Neural cell (in vitro differentiated cells): ENCODE data around the gene AEBP1. TPM values are rescaled to one million over a fixed set of nuclear protein-coding genes. Genes with fewer than 3 reads are reported as not detected.

Experiments
- H2AFZ ChIP-seq: fragments of 200-600, 300-800 bp; sonication (generic), shearing (Covaris generic); 2 replicates; pipeline ENCODE4 v1.6.0; 2014; ENCODE audit warnings: low read depth, mild to moderate bottlenecking, antibody characterized with exemption, low read length, moderate library complexity
- H3F3A ChIP-seq: fragments of 200-600 bp; shearing (Covaris generic); 2 replicates; pipeline ENCODE4 v1.6.1; 2016; ENCODE audit warnings: mild to moderate bottlenecking, moderate library complexity, mixed read lengths, antibody characterized with exemption, low read length; ENCODE audit not compliant: insufficient read depth, poor library complexity, severe bottlenecking
- H3K27ac ChIP-seq: fragments of 200-600, 300-800 bp; sonication (generic), shearing (Covaris generic); 2 replicates; pipeline ENCODE4 v1.5.1; 2014; ENCODE audit warnings: mild to moderate bottlenecking, low read length, moderate library complexity
- H3K27me3 ChIP-seq: fragments of 300-800, 200-600 bp; sonication (generic), shearing (Covaris generic); 2 replicates; pipeline ENCODE4 v1.6.0; 2014; ENCODE audit warnings: mild to moderate bottlenecking, low read depth, low read length, moderate library complexity; ENCODE audit not compliant: insufficient read depth
- H3K36me3 ChIP-seq: fragments of 300-800, 200-600 bp; sonication (generic), shearing (Covaris generic); 2 replicates; pipeline ENCODE4 v1.5.1; 2014; ENCODE audit warnings: mild to moderate bottlenecking, antibody characterized with exemption, low read length, moderate library complexity; ENCODE audit not compliant: insufficient read depth
- H3K4me2 ChIP-seq: fragments of 300-800, 200-600 bp; sonication (generic), shearing (Covaris generic); 2 replicates; pipeline ENCODE4 v1.6.0; 2014; ENCODE audit warnings: mild to moderate bottlenecking, low read length
- H3K4me3 ChIP-seq: fragments of 300-800, 200-600 bp; sonication (generic), shearing (Covaris generic); 2 replicates; pipeline ENCODE4 v1.5.1; 2014; ENCODE audit warnings: mild to moderate bottlenecking, low read length, moderate library complexity
- H3K79me2 ChIP-seq: fragments of 200-600 bp; shearing (Covaris generic); replicated peaks from 2 replicates; pipeline ENCODE4 v1.6.0; 2014; ENCODE audit warnings: mild to moderate bottlenecking, low read length, moderate library complexity; ENCODE audit not compliant: insufficient read depth
- H3K9ac ChIP-seq: fragments of 300-800, 200-600 bp; sonication (generic), shearing (Covaris generic); 2 replicates; pipeline ENCODE4 v1.6.1; 2016; ENCODE audit warnings: mild to moderate bottlenecking, low read length, mixed read lengths
- H3K9me2 ChIP-seq: fragments of 200-600 bp; shearing (Covaris generic); 2 replicates; pipeline ENCODE4 v1.6.1; 2016; ENCODE audit warnings: mild to moderate bottlenecking, low read length, mixed read lengths; ENCODE audit not compliant: insufficient read depth
- H3K9me3 ChIP-seq: fragments of 200-600, 300-800 bp; sonication (generic), shearing (Covaris generic); 2 replicates; pipeline ENCODE4 v1.6.1; 2016; ENCODE audit warnings: mild to moderate bottlenecking, mixed run types, low read length, moderate library complexity, mixed read lengths
- H4K20me1 ChIP-seq: fragments of 200-600 bp; shearing (Covaris generic); 2 replicates; pipeline ENCODE4 v1.6.1; 2016; ENCODE audit warnings: mild to moderate bottlenecking, mixed run types; ENCODE audit not compliant: insufficient read depth
- CTCF ChIP-seq: fragments of 450-650 bp; IDR thresholded peaks from 2 replicates; pipeline ENCODE4 v1.5.1; 2014; ENCODE audit warnings: antibody characterized with exemption, mild to moderate bottlenecking, moderate library complexity; ENCODE audit not compliant: poor library complexity, severe bottlenecking
- EP300 ChIP-seq: fragments of 450-650 bp; conservative IDR thresholded peaks from 2 replicates; pipeline ENCODE4 v1.6.1; 2014; ENCODE audit warnings: antibody characterized with exemption, mild to moderate bottlenecking, moderate library complexity; ENCODE audit not compliant: poor library complexity, severe bottlenecking
- EZH2 ChIP-seq: fragments of 200-600, 300-800 bp; shearing (Covaris generic), sonication (generic); IDR thresholded peaks from 2 replicates; pipeline ENCODE4 v1.6.1; 2014; ENCODE audit warnings: antibody characterized with exemption, low read length, borderline replicate concordance, mild to moderate bottlenecking; ENCODE audit not compliant: insufficient read depth, poor library complexity, severe bottlenecking
- MXI1 ChIP-seq: fragments of 450-650 bp; conservative IDR thresholded peaks from 2 replicates; pipeline ENCODE4 v1.6.1; 2014; ENCODE audit warnings: antibody characterized with exemption, mild to moderate bottlenecking; ENCODE audit not compliant: poor library complexity, severe bottlenecking
- POLR2AphosphoS5 ChIP-seq: IDR thresholded peaks from 2 replicates; pipeline ENCODE4 v1.6.1; 2012
- RAD21 ChIP-seq: fragments of 450-650 bp; conservative IDR thresholded peaks from 2 replicates; pipeline ENCODE4 v1.6.1; 2014; ENCODE audit warnings: antibody characterized with exemption, mild to moderate bottlenecking, moderate library complexity
- REST ChIP-seq: IDR thresholded peaks from 2 replicates; pipeline ENCODE4 v1.6.1; 2012; ENCODE audit warnings: borderline replicate concordance
- SMC3 ChIP-seq: fragments of 450-650 bp; conservative IDR thresholded peaks from 2 replicates; pipeline ENCODE4 v1.6.1; 2014; ENCODE audit warnings: antibody characterized with exemption, mild to moderate bottlenecking, moderate library complexity; ENCODE audit not compliant: poor library complexity
- TAF1 ChIP-seq: IDR thresholded peaks from 2 replicates; pipeline ENCODE4 v1.6.1; 2012; ENCODE audit warnings: low read depth
- polyA plus RNA-seq: library from polyadenylated mRNA; depleted of rRNA; stranded (reverse); fragments of >200 nt; gene quantifications from 2 replicates; pipeline ENCODE4 v1.2.3, GENCODE V29; 2014

The AEBP1 gene
- polyA plus RNA-seq, 1 donor from 2014 or later: 0.30 TPM

- H3K9me2 ChIP-seq: no peaks in the 10 kb centered on the region
- H3F3A ChIP-seq: no peaks in the 10 kb centered on the region
- TF ChIP-seq TAF1: no peak
- TF ChIP-seq SMC3: no peak
- TF ChIP-seq EZH2: no peak
- TF ChIP-seq REST: no peak
- no peak for TF ChIP-seq MXI1
- no peak for TF ChIP-seq EP300
- no peak for TF ChIP-seq CTCF
- no peak for TF ChIP-seq RAD21
- TF ChIP-seq POLR2AphosphoS5: no peak
Measured at GRCh38 chr7:44151956-44152355, 47.8 kb downstream of the AEBP1 start.

GRCh38 chr7:44152971-44153947 is 49.1 kb downstream of the AEBP1 start:
- Histone ChIP-seq H3K9me3 (no peaks in the 10 kb centered on the region), H3K4me2 (no peak overlapping the region), H3K4me3 (no peak overlapping the region), H3K79me2 (no peaks in the 10 kb centered on the region), H2AFZ (no peak overlapping the region), H3F3A (no peaks in the 10 kb centered on the region), H4K20me1 (no peaks in the 10 kb centered on the region), H3K9ac (no peak overlapping the region), H3K27me3 (no peaks in the 10 kb centered on the region), H3K27ac (no peak overlapping the region), H3K9me2 (no peaks in the 10 kb centered on the region), H3K36me3 (no peaks in the 10 kb centered on the region)
- TF ChIP-seq EZH2 (no peak), CTCF (no peak), SMC3 (no peak), TAF1 (no peak), REST (no peak), MXI1 (no peak), EP300 (no peak), RAD21 (no peak), POLR2AphosphoS5 (no peak)

More at GRCh38 chr7:44151956-44152355, 47.8 kb downstream of the AEBP1 start:
- Histone ChIP-seq H3K4me3 (no peak overlapping the region), H3K79me2 (no peaks in the 10 kb centered on the region), H3K9ac (no peak overlapping the region), H3K27ac (no peak overlapping the region), H2AFZ (no peak overlapping the region), H3K27me3 (no peaks in the 10 kb centered on the region), H3K9me3 (no peaks in the 10 kb centered on the region), H4K20me1 (no peaks in the 10 kb centered on the region), H3K4me2 (no peak overlapping the region), H3K36me3 (no peaks in the 10 kb centered on the region)
